ENCODE results near the gene RBAK. TPM values are rescaled to one million over a fixed set of nuclear protein-coding genes. Genes with fewer than 3 reads are reported as not detected.
"Not testable (repeated sequence)": the region's sequence is repeated elsewhere in the genome, so short reads cannot be mapped to it uniquely, and the experiment has no call there.

The RBAK gene
- 6.5 and 8.4 TPM in 2 replicates for total RNA-seq

- peak; percentile 33 for DNase-seq (ENCODE audit: extremely low read depth, low read depth, low spot score)
Observed at GRCh38 chr7:5045558-5046396, at the start of gene RBAK. Gene RBAK (plus strand): TSS chr7:5045860. CDS start chr7:5048077, 2,217 bp downstream.

- no peak for DNase-seq (ENCODE audit: extremely low read depth, low read depth, low spot score)
Observed at GRCh38 chr7:4996696-4997222, 48.9 kb upstream of the RBAK start.

GRCh38 chr7:4998244-4998643, 47.4 kb upstream of the RBAK start:
- no peak for DNase-seq (ENCODE audit: extremely low read depth, low read depth, low spot score)

- no peak for DNase-seq (ENCODE audit: extremely low read depth, low read depth, low spot score)
Observed at GRCh38 chr7:4998910-4999309, 46.8 kb upstream of the RBAK start.

GRCh38 chr7:4999369-4999950, 46.2 kb upstream of the RBAK start:
- no peak for DNase-seq (ENCODE audit: extremely low read depth, low read depth, low spot score)

GRCh38 chr7:5001003-5001402, 44.7 kb upstream of the RBAK start:
- DNase-seq (ENCODE audit: extremely low read depth, low read depth, low spot score), result no peak

- DNase-seq (ENCODE audit: extremely low read depth, low read depth, low spot score), result no peak
Observed at GRCh38 chr7:5001911-5002310, 43.7 kb upstream of the RBAK start.

- no peak for DNase-seq (ENCODE audit: extremely low read depth, low read depth, low spot score)
Observed at GRCh38 chr7:5005066-5005465, 40.6 kb upstream of the RBAK start.

GRCh38 chr7:5012985-5013384, 32.7 kb upstream of the RBAK start:
- DNase-seq (ENCODE audit: extremely low read depth, low read depth, low spot score), result no peak

- not testable (repeated sequence) for DNase-seq (ENCODE audit: extremely low read depth, low read depth, low spot score)
Observed at GRCh38 chr7:5015936-5016335, 29.7 kb upstream of the RBAK start.

GRCh38 chr7:5017626-5018025, 28.0 kb upstream of the RBAK start:
- not testable (repeated sequence) for DNase-seq (ENCODE audit: extremely low read depth, low read depth, low spot score)

GRCh38 chr7:5020098-5020497, 25.6 kb upstream of the RBAK start:
- DNase-seq (ENCODE audit: extremely low read depth, low read depth, low spot score), result no peak

GRCh38 chr7:5020976-5021550, 24.6 kb upstream of the RBAK start:
- DNase-seq (ENCODE audit: extremely low read depth, low read depth, low spot score), result not testable (repeated sequence)

GRCh38 chr7:5023626-5024025, 22.0 kb upstream of the RBAK start:
- not testable (repeated sequence) for DNase-seq (ENCODE audit: extremely low read depth, low read depth, low spot score)

- DNase-seq (ENCODE audit: extremely low read depth, low read depth, low spot score), result not testable (repeated sequence)
Observed at GRCh38 chr7:5027796-5028410, 17.8 kb upstream of the RBAK start.

GRCh38 chr7:5033186-5033585, 12.5 kb upstream of the RBAK start:
- DNase-seq (ENCODE audit: extremely low read depth, low read depth, low spot score), result not testable (repeated sequence)

- no peak for DNase-seq (ENCODE audit: extremely low read depth, low read depth, low spot score)
Observed at GRCh38 chr7:5035276-5035675, 10.4 kb upstream of the RBAK start.

- no peak for DNase-seq (ENCODE audit: extremely low read depth, low read depth, low spot score)
Observed at GRCh38 chr7:5036446-5036845, 9.2 kb upstream of the RBAK start.

GRCh38 chr7:5041047-5041446, 4.6 kb upstream of the RBAK start:
- DNase-seq (ENCODE audit: extremely low read depth, low read depth, low spot score), result no peak

- no peak for DNase-seq (ENCODE audit: extremely low read depth, low read depth, low spot score)
Observed at GRCh38 chr7:5043661-5044060, 2.0 kb upstream of the RBAK start.

GRCh38 chr7:5046397-5046732, 705 bp downstream of the RBAK start:
- not testable (repeated sequence) for DNase-seq (ENCODE audit: extremely low read depth, low read depth, low spot score)

Data from glomerular endothelial cell (primary cell).